Measurements from ENCODE around the gene SLX4IP. TPM values are rescaled to one million over a fixed set of nuclear protein-coding genes. Genes with fewer than 3 reads are reported as not detected.

SLX4IP gene
- total RNA-seq, 2 donors from 2014 or later = 7.0 to 8.2 TPM

DNA sequence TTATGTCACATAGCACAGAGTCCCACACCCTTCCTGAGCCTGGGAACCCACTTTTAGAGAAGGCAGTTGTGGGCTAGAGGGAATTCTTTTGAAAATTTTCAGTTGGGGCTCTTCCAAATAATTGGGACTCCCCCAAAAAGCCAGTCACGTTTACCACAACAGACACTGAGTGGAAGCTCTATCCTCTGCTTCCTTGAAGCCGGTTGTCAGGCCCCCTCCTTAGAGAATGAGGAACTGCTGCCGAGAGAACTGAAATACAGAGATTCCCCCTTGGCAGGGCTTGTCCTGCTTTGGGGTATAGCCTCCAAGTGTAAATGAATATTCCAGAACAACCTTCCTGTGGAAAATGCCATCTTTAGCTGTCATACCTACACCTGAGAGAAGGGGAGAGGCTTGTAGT lies 241.4 kb downstream of the SLX4IP start:
- TF ChIP-seq POLR2A (IDR thresholded peaks at IDR 0.05) (no peak), POLR2AphosphoS5 (IDR thresholded peaks at IDR 0.05) (no peak)
- TF ChIP-seq, protein P1, sequence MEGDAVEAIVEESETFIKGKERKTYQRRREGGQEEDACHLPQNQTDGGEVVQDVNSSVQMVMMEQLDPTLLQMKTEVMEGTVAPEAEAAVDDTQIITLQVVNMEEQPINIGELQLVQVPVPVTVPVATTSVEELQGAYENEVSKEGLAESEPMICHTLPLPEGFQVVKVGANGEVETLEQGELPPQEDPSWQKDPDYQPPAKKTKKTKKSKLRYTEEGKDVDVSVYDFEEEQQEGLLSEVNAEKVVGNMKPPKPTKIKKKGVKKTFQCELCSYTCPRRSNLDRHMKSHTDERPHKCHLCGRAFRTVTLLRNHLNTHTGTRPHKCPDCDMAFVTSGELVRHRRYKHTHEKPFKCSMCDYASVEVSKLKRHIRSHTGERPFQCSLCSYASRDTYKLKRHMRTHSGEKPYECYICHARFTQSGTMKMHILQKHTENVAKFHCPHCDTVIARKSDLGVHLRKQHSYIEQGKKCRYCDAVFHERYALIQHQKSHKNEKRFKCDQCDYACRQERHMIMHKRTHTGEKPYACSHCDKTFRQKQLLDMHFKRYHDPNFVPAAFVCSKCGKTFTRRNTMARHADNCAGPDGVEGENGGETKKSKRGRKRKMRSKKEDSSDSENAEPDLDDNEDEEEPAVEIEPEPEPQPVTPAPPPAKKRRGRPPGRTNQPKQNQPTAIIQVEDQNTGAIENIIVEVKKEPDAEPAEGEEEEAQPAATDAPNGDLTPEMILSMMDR (IDR thresholded peaks at IDR 0.05) = no peak
- no peak for DNase-seq (ENCODE audit: low spot score)
- WGBS = 81% methylated on average over 3 of the region's 3 CpGs
- Histone ChIP-seq H3K36me3 (no peaks in the 10 kb centered on the region), H3K9me3 (no peaks in the 10 kb centered on the region), H3K4me3 (no peak overlapping the region), H3K4me1 (replicated peaks) (no peaks in the 10 kb centered on the region), H3K27me3 (replicated peaks; ENCODE audit: insufficient read depth) (no peaks in the 10 kb centered on the region), H3K27ac (no peak overlapping the region)
- intact Hi-C loops (cut with DNase I) = loop anchor here (5.0 to 10.0 kb wide), 2 partner anchors 528 to 876 kb away; no protein-coding TSS in a partner anchor

Small RNA genes within 50 kb of the gene (microRNA-seq; reads per million reads assigned to microRNA genes)
- gene MIR6870 = not detected

Small RNA genes within 50 kb of the gene (small RNA-seq; reads per million reads assigned to genes)
- gene MIR6870 = 0 reads per million in 2 donors

Other genes with a start within 250 kb of the SLX4IP start
- gene SNAP25, start 216.5 kb upstream of the SLX4IP start, total RNA-seq = 1 to 10 TPM; 2.1 to 10.0 TPM
- gene MKKS, start 1.1 kb upstream of the SLX4IP start, total RNA-seq = 10 to 100 TPM; 14.6 to 19.0 TPM
- gene JAG1, start 238.7 kb downstream of the SLX4IP start, total RNA-seq = 10 to 100 TPM; 46.5 to 72.3 TPM

Measured in prostate gland (tissue), 2 donors.